ENCODE data around the gene FFAR3. TPM values are rescaled to one million over a fixed set of nuclear protein-coding genes. Genes with fewer than 3 reads are reported as not detected.

Gene FFAR3
- total and polyA plus RNA-seq, 2 of the 13 experiments (the other 11 are each of a cell fraction or from before 2014, with no cell fraction given) = not detected

DNA sequence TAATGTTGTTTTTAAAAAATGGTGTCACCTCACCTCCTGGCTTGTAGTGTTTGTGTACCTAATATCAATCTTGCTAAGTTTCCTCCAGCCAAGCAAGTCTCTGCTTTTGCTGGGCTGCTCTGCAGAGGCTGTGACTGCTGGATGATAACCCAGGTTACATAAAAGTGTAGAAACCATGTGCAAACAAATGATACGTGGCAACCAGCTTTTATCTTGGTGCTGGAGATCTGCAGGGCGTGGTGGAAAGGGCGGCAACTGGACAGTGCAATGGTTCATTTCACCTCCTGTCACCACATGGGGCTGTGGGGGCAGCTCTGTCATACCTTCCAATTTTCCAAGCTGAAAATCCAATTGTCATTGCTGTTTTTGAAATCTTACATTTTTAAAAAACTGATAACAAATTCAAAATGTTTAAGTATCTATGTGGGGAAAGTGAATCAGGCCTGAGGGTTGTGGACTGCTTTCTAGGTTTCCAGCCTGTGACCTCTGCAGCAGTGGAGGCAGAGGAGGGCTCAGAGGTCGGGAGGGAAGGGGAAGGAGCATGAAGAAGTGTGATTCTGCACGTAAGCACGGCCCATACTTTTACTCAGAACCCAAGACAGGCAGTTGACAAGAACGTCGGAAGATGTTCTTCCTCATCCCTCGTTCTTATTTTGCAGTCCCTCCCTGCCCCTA lies 22.3 kb downstream of the FFAR3 start (continued):
- TF ChIP-seq, protein P1, sequence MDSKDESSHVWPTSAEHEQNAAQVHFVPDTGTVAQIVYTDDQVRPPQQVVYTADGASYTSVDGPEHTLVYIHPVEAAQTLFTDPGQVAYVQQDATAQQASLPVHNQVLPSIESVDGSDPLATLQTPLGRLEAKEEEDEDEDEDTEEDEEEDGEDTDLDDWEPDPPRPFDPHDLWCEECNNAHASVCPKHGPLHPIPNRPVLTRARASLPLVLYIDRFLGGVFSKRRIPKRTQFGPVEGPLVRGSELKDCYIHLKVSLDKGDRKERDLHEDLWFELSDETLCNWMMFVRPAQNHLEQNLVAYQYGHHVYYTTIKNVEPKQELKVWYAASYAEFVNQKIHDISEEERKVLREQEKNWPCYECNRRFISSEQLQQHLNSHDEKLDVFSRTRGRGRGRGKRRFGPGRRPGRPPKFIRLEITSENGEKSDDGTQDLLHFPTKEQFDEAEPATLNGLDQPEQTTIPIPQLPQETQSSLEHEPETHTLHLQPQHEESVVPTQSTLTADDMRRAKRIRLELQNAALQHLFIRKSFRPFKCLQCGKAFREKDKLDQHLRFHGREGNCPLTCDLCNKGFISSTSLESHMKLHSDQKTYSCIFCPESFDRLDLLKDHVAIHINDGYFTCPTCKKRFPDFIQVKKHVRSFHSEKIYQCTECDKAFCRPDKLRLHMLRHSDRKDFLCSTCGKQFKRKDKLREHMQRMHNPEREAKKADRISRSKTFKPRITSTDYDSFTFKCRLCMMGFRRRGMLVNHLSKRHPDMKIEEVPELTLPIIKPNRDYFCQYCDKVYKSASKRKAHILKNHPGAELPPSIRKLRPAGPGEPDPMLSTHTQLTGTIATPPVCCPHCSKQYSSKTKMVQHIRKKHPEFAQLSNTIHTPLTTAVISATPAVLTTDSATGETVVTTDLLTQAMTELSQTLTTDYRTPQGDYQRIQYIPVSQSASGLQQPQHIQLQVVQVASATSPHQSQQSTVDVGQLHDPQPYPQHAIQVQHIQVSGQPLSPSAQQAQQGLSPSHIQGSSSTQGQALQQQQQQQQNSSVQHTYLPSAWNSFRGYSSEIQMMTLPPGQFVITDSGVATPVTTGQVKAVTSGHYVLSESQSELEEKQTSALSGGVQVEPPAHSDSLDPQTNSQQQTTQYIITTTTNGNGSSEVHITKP (CRISPR knock-in tag; IDR thresholded peaks at IDR 0.05; ENCODE audit: low read depth) = no peak
- TF ChIP-seq KDM6A (CRISPR knock-in tag; IDR thresholded peaks at IDR 0.05; ENCODE audit: low read depth) (no peak), ZNF124 (CRISPR knock-in tag; IDR thresholded peaks at IDR 0.05) (no peak), ZNF264 (CRISPR knock-in tag; IDR thresholded peaks at IDR 0.05) (peak; percentile 72; the same call in 1 of the 2 replicates), HMGA1 (CRISPR knock-in tag; conservative IDR thresholded peaks at IDR 0.05) (no peak), ZNF749 (CRISPR knock-in tag; IDR thresholded peaks at IDR 0.05; ENCODE audit: borderline replicate concordance) (no peak), ZBTB20 (CRISPR knock-in tag; IDR thresholded peaks at IDR 0.05; ENCODE audit: borderline replicate concordance, low read depth) (peak; percentile 82; the same call in 1 of the 2 replicates), FOXA1 (IDR thresholded peaks at IDR 0.05) (no peak), FOXA1 (CRISPR knock-in tag; IDR thresholded peaks at IDR 0.05) (peak; percentile 73), SRSF1 (optimal IDR thresholded peaks at IDR 0.05; ENCODE audit: low read depth, low read length) (no peak), KLF13 (CRISPR knock-in tag; IDR thresholded peaks at IDR 0.05) (no peak), REL (CRISPR knock-in tag; conservative IDR thresholded peaks at IDR 0.05) (no peak), ISL2 (CRISPR knock-in tag; IDR thresholded peaks at IDR 0.05) (peak; percentile 58; the same call in 1 of the 2 replicates), HES4 (CRISPR knock-in tag; IDR thresholded peaks at IDR 0.05; ENCODE audit: borderline replicate concordance) (no peak)
- TF ChIP-seq, protein P2, sequence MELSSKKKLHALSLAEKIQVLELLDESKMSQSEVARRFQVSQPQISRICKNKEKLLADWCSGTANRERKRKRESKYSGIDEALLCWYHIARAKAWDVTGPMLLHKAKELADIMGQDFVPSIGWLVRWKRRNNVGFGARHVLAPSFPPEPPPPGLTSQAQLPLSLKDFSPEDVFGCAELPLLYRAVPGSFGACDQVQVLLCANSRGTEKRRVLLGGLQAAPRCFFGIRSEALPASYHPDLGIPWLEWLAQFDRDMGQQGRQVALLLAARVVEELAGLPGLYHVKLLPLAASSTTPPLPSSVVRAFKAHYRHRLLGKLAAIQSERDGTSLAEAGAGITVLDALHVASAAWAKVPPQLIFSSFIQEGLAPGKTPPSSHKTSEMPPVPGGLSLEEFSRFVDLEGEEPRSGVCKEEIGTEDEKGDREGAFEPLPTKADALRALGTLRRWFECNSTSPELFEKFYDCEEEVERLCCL (CRISPR knock-in tag; IDR thresholded peaks at IDR 0.05; ENCODE audit: borderline replicate concordance) = no peak
- TF ChIP-seq, protein P3, sequence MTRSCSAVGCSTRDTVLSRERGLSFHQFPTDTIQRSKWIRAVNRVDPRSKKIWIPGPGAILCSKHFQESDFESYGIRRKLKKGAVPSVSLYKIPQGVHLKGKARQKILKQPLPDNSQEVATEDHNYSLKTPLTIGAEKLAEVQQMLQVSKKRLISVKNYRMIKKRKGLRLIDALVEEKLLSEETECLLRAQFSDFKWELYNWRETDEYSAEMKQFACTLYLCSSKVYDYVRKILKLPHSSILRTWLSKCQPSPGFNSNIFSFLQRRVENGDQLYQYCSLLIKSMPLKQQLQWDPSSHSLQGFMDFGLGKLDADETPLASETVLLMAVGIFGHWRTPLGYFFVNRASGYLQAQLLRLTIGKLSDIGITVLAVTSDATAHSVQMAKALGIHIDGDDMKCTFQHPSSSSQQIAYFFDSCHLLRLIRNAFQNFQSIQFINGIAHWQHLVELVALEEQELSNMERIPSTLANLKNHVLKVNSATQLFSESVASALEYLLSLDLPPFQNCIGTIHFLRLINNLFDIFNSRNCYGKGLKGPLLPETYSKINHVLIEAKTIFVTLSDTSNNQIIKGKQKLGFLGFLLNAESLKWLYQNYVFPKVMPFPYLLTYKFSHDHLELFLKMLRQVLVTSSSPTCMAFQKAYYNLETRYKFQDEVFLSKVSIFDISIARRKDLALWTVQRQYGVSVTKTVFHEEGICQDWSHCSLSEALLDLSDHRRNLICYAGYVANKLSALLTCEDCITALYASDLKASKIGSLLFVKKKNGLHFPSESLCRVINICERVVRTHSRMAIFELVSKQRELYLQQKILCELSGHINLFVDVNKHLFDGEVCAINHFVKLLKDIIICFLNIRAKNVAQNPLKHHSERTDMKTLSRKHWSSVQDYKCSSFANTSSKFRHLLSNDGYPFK (CRISPR knock-in tag; IDR thresholded peaks at IDR 0.05; ENCODE audit: borderline replicate concordance) = no peak
- TF ChIP-seq, protein P4, sequence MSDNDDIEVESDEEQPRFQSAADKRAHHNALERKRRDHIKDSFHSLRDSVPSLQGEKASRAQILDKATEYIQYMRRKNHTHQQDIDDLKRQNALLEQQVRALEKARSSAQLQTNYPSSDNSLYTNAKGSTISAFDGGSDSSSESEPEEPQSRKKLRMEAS (IDR thresholded peaks at IDR 0.05) = peak; percentile 97
